ENCODE results near the gene PPP1R3F. TPM values are rescaled to one million over a fixed set of nuclear protein-coding genes. Genes with fewer than 3 reads are reported as not detected.
A peak's percentile ranks its signal among the peaks of the same experiment; 100 is the strongest.

The PPP1R3F gene
- total RNA-seq, 2 donors from 2014 or later: 12.6 to 14.8 TPM

DNA sequence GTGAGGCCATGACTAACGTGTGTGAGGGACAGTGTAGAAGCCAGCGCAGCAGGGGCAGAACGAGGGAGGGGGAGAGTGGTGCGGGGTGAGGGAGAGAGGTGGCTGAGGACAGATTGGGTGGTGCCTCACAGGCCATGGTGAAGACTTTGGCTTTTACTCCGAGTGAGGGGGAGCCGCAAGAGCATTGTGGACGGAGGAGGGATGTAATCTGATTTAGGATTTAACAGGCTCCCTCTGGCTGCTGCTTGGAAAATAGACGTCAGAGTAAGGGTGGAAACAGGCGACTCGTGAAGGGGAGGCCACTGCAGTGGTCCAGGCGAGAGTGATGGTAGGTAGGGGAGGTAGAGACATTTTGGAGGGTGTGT is 13.0 kb downstream of the PPP1R3F start:
- no peaks in the 10 kb centered on the region for H3K9me3 ChIP-seq
- TF ChIP-seq, protein P1, sequence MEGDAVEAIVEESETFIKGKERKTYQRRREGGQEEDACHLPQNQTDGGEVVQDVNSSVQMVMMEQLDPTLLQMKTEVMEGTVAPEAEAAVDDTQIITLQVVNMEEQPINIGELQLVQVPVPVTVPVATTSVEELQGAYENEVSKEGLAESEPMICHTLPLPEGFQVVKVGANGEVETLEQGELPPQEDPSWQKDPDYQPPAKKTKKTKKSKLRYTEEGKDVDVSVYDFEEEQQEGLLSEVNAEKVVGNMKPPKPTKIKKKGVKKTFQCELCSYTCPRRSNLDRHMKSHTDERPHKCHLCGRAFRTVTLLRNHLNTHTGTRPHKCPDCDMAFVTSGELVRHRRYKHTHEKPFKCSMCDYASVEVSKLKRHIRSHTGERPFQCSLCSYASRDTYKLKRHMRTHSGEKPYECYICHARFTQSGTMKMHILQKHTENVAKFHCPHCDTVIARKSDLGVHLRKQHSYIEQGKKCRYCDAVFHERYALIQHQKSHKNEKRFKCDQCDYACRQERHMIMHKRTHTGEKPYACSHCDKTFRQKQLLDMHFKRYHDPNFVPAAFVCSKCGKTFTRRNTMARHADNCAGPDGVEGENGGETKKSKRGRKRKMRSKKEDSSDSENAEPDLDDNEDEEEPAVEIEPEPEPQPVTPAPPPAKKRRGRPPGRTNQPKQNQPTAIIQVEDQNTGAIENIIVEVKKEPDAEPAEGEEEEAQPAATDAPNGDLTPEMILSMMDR (IDR thresholded peaks at IDR 0.05): peak; percentile 19
- no peaks in the 10 kb centered on the region for H3K36me3 ChIP-seq
- H3K4me1 ChIP-seq (ENCODE audit: control insufficient read depth in 1 of 2, low read depth in 2 of 2): no peaks in the 10 kb centered on the region
- H3K27me3 ChIP-seq (replicated peaks; ENCODE audit: insufficient read depth): no peaks in the 10 kb centered on the region
- H3K4me3 ChIP-seq: no peak overlapping the region
- DNase-seq (ENCODE audit: low spot score) (no peak), ATAC-seq (ENCODE audit: insufficient number of reproducible peaks, low FRiP score, low read depth) (no peak)
- no peak overlapping the region for H3K27ac ChIP-seq

DNA sequence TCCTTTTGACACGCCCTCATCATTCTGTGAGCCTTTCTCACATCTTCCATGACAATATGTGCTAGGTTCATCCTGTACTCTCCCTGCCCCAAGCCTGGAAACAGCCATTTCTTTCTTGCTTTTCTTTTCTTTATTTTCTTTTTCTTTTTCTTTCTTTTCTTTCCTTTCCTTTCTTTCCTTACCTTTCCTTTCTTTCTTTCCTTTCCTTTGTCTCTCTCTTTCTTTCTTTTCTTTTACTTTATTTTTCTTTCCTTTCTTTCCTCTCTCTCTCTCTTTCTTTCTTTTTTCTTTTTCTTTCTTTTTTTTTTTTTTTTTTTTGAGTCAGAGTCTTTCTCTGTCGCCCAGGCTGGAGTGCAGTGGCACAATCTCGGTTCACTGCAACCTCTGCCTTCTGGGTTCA is 14.6 kb downstream of the PPP1R3F start:
- DNase-seq (ENCODE audit: low spot score) (no peak), ATAC-seq (ENCODE audit: insufficient number of reproducible peaks, low FRiP score, low read depth) (no peak)
- H3K27ac ChIP-seq: no peak overlapping the region
- TF ChIP-seq, protein P1 (IDR thresholded peaks at IDR 0.05): no peak
- H3K9me3 ChIP-seq: no peaks in the 10 kb centered on the region
- H3K4me1 ChIP-seq (ENCODE audit: control insufficient read depth in 1 of 2, low read depth in 2 of 2): no peaks in the 10 kb centered on the region
- no peak overlapping the region for H3K4me3 ChIP-seq
- H3K27me3 ChIP-seq (replicated peaks; ENCODE audit: insufficient read depth): no peaks in the 10 kb centered on the region
- no peaks in the 10 kb centered on the region for H3K36me3 ChIP-seq

DNA sequence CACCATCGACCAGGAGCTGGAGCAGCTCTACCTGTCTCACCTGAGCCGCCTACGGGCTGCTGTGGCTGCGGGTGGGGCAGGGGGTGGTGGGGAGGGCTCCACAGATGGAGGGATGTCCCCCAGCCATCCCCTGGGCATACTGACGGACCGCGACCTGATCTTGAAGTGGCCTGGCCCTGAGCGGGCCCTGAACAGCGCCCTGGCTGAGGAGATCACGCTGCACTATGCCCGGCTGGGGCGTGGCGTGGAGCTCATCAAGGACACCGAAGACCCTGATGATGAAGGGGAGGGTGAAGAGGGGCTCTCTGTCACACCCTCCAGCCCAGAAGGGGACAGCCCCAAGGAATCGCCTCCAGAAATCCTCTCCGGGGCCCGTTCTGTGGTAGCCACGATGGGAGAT is 16.5 kb downstream of the PPP1R3F start:
- no peak overlapping the region for H3K4me3 ChIP-seq
- no peaks in the 10 kb centered on the region for H3K4me1 ChIP-seq (ENCODE audit: control insufficient read depth in 1 of 2, low read depth in 2 of 2)
- TF ChIP-seq, protein P1 (IDR thresholded peaks at IDR 0.05): no peak
- H3K36me3 ChIP-seq: no peaks in the 10 kb centered on the region
- no peaks in the 10 kb centered on the region for H3K9me3 ChIP-seq
- DNase-seq (ENCODE audit: low spot score) (no peak), ATAC-seq (ENCODE audit: insufficient number of reproducible peaks, low FRiP score, low read depth) (no peak)
- no peaks in the 10 kb centered on the region for H3K27me3 ChIP-seq (replicated peaks; ENCODE audit: insufficient read depth)
- no peak overlapping the region for H3K27ac ChIP-seq

DNA sequence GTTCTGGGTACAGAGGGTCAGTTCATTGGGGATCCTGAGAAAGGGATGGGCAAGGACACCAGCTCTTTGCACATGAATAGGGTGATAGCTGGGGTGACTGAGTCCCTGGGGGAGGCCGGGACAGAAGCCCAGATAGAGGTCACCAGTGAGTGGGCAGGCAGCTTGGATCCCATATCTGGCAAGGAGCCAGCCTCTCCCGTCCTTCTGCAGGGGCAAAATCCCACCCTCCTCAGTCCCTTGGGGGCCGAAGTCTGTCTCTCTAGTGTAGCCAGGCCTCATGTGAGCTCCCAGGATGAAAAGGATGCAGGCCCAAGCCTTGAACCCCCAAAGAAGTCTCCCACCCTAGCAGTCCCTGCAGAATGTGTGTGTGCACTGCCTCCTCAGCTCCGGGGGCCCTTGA is 17.0 kb downstream of the PPP1R3F start:
- Histone ChIP-seq H3K9me3 (no peaks in the 10 kb centered on the region), H3K4me3 (no peak overlapping the region), H3K27me3 (replicated peaks; ENCODE audit: insufficient read depth) (no peaks in the 10 kb centered on the region), H3K4me1 (ENCODE audit: control insufficient read depth in 1 of 2, low read depth in 2 of 2) (no peaks in the 10 kb centered on the region), H3K36me3 (no peaks in the 10 kb centered on the region), H3K27ac (no peak overlapping the region)
- no peak for ATAC-seq (ENCODE audit: insufficient number of reproducible peaks, low FRiP score, low read depth)
- TF ChIP-seq, protein P1 (IDR thresholded peaks at IDR 0.05): no peak
- no peak for DNase-seq (ENCODE audit: low spot score)

DNA sequence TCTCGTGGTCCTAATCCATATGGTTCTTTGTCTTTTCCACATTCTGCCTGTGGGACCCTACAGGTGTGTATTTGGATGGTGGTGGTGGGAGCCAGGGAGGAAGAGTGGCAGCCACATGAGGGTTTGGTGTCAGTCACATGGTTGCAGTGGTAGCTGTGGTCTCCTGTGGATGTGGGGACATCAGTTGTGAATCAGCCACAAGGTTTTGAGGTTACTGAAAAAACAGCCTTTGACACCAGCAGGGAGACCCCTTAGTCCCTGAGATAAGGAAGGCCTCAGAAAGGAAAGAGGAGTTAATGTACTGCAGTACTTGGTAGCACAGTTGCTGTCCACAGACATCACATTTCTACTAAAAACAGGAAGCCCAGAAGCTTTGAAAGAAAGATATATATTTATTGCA is 18.1 kb downstream of the PPP1R3F start:
- H3K4me3 ChIP-seq: no peak overlapping the region
- no peaks in the 10 kb centered on the region for H3K36me3 ChIP-seq
- H3K27ac ChIP-seq: no peak overlapping the region
- TF ChIP-seq, protein P1 (IDR thresholded peaks at IDR 0.05): no peak
- ATAC-seq (ENCODE audit: insufficient number of reproducible peaks, low FRiP score, low read depth) (no peak), DNase-seq (ENCODE audit: low spot score) (no peak)
- H3K4me1 ChIP-seq (ENCODE audit: control insufficient read depth in 1 of 2, low read depth in 2 of 2): no peaks in the 10 kb centered on the region
- H3K9me3 ChIP-seq: no peaks in the 10 kb centered on the region
- no peaks in the 10 kb centered on the region for H3K27me3 ChIP-seq (replicated peaks; ENCODE audit: insufficient read depth)

Measured in thoracic aorta (tissue), 2 donors.